Measurements from ENCODE around the gene S1PR5. TPM values are rescaled to one million over a fixed set of nuclear protein-coding genes. Genes with fewer than 3 reads are reported as not detected.

Gene S1PR5
- total and polyA plus RNA-seq, 10 of the 15 experiments (the other 5 are each of a cell fraction or from before 2014, with no cell fraction given), result 0.04 TPM; not detected in 9

DNA sequence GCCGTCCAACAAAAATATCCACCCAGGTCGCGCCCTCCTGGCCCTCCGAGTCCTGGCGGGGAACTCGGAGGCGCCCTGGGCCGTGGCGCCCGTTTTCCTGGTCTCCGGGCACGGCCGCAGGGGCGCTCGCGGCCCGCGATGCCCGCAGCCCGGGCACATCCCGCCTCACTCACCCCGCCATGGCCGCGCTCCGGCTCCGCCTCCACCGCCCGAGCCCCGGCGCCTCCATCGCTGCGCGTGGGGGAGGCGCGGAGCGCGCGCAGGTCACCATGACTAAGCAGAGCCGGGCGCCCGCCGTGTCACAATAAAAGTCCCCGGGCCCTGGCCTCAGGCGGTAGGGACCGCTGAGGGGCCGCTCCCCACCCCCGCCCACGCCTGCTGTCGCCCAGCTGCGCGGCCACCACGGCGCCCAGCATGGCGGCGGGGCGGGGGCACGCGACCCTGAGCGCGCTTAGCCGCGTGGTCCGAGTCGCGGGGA, 14.7 kb downstream of the S1PR5 start (continued):
- TF ChIP-seq ELK1 (IDR thresholded peaks at IDR 0.05; ENCODE audit: low read depth, low read length) (no peak), USF2 (IDR thresholded peaks at IDR 0.05; ENCODE audit: borderline replicate concordance, low read depth, low read length) (no peak), RCOR1 (conservative IDR thresholded peaks at IDR 0.05; ENCODE audit: low read depth, low read length) (no peak), CHD1 (IDR thresholded peaks at IDR 0.05; ENCODE audit: low read depth, low read length) (no peak), ZNF217 (IDR thresholded peaks at IDR 0.05) (peak; percentile 57; the same call in 1 of the 2 replicates), MAX (IDR thresholded peaks at IDR 0.05; ENCODE audit: low read depth, low read length) (peak; percentile 35; the same call in 1 of the 2 replicates), RELA (IDR thresholded peaks at IDR 0.05; ENCODE audit: borderline replicate concordance, partially characterized antibody) (no peak), NR2F1 (conservative IDR thresholded peaks at IDR 0.05) (peak; percentile 95), POLR2A (IDR thresholded peaks at IDR 0.05; ENCODE audit: low read depth, low read length) (peak; percentile 95), PAX5 (IDR thresholded peaks at IDR 0.05; ENCODE audit: borderline replicate concordance, low read depth, low read length) (peak; percentile 56; the same call in 1 of the 2 replicates), EED (IDR thresholded peaks at IDR 0.05; ENCODE audit: low read depth) (no peak), PAX8 (IDR thresholded peaks at IDR 0.05) (no peak), SREBF2 (IDR thresholded peaks at IDR 0.05; ENCODE audit: low read length) (no peak)
- TF ChIP-seq, protein P1, sequence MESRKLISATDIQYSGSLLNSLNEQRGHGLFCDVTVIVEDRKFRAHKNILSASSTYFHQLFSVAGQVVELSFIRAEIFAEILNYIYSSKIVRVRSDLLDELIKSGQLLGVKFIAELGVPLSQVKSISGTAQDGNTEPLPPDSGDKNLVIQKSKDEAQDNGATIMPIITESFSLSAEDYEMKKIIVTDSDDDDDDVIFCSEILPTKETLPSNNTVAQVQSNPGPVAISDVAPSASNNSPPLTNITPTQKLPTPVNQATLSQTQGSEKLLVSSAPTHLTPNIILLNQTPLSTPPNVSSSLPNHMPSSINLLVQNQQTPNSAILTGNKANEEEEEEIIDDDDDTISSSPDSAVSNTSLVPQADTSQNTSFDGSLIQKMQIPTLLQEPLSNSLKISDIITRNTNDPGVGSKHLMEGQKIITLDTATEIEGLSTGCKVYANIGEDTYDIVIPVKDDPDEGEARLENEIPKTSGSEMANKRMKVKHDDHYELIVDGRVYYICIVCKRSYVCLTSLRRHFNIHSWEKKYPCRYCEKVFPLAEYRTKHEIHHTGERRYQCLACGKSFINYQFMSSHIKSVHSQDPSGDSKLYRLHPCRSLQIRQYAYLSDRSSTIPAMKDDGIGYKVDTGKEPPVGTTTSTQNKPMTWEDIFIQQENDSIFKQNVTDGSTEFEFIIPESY (IDR thresholded peaks at IDR 0.05), result no peak
- TF ChIP-seq, protein P2, sequence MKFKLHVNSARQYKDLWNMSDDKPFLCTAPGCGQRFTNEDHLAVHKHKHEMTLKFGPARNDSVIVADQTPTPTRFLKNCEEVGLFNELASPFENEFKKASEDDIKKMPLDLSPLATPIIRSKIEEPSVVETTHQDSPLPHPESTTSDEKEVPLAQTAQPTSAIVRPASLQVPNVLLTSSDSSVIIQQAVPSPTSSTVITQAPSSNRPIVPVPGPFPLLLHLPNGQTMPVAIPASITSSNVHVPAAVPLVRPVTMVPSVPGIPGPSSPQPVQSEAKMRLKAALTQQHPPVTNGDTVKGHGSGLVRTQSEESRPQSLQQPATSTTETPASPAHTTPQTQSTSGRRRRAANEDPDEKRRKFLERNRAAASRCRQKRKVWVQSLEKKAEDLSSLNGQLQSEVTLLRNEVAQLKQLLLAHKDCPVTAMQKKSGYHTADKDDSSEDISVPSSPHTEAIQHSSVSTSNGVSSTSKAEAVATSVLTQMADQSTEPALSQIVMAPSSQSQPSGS (IDR thresholded peaks at IDR 0.05; ENCODE audit: low read length), result no peak
- TF ChIP-seq, protein P3, sequence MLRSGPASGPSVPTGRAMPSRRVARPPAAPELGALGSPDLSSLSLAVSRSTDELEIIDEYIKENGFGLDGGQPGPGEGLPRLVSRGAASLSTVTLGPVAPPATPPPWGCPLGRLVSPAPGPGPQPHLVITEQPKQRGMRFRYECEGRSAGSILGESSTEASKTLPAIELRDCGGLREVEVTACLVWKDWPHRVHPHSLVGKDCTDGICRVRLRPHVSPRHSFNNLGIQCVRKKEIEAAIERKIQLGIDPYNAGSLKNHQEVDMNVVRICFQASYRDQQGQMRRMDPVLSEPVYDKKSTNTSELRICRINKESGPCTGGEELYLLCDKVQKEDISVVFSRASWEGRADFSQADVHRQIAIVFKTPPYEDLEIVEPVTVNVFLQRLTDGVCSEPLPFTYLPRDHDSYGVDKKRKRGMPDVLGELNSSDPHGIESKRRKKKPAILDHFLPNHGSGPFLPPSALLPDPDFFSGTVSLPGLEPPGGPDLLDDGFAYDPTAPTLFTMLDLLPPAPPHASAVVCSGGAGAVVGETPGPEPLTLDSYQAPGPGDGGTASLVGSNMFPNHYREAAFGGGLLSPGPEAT (IDR thresholded peaks at IDR 0.05; ENCODE audit: low read depth), result no peak
- TF ChIP-seq, protein P4, sequence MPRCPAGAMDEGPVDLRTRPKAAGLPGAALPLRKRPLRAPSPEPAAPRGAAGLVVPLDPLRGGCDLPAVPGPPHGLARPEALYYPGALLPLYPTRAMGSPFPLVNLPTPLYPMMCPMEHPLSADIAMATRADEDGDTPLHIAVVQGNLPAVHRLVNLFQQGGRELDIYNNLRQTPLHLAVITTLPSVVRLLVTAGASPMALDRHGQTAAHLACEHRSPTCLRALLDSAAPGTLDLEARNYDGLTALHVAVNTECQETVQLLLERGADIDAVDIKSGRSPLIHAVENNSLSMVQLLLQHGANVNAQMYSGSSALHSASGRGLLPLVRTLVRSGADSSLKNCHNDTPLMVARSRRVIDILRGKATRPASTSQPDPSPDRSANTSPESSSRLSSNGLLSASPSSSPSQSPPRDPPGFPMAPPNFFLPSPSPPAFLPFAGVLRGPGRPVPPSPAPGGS (IDR thresholded peaks at IDR 0.05; ENCODE audit: borderline replicate concordance, insufficient read depth, low read depth, low read length, poor library complexity, severe bottlenecking), result peak; percentile 62

All from GM12878 (cell line).